Measurements from ENCODE around the gene COL15A1. TPM values are rescaled to one million over a fixed set of nuclear protein-coding genes. Genes with fewer than 3 reads are reported as not detected.

Gene COL15A1
- polyA plus RNA-seq, 1 experiment, result 3.2 TPM

- no peak overlapping the region for H3K4me3 ChIP-seq (ENCODE audit: low read depth, low read length)
- DNase-seq (ENCODE audit: low read depth, low spot score), result no peak
- ChIA-PET POLR2A (interaction anchor here (1.0 to 1.1 kb wide), 2 partner anchors 12 to 14 kb away, joined by 3 to 5 read pairs; no protein-coding TSS in a partner anchor), CTCF (interaction anchor here (2.1 to 4.8 kb wide), 2 partner anchors 27 to 110 kb away, joined by 4 to 31 read pairs; no protein-coding TSS in a partner anchor)
- TF ChIP-seq CTCF (IDR thresholded peaks at IDR 0.05; ENCODE audit: low read depth, low read length), result no peak
- H3K9me3 ChIP-seq (ENCODE audit: control insufficient read depth, insufficient read depth, low read length), result no peaks in the 10 kb centered on the region; the same call in 1 of the 2 replicates
- H3K27me3 ChIP-seq (ENCODE audit: control insufficient read depth, insufficient read depth, low read length), result peaks cover 18% of the 10 kb centered on the region
- no peak overlapping the region for H3K27ac ChIP-seq (ENCODE audit: low read depth, low read length)
Measured at GRCh38 chr9:98971915-98972223, 28.2 kb downstream of the COL15A1 start.

- POLR2A ChIA-PET, result interaction anchor here (0.8 kb wide), 1 partner anchor 11 kb away, joined by 3 read pairs; no protein-coding TSS in a partner anchor
- DNase-seq (ENCODE audit: low read depth, low spot score), result no peak
- H3K9me3 ChIP-seq (ENCODE audit: control insufficient read depth, insufficient read depth, low read length), result no peaks in the 10 kb centered on the region; the same call in 1 of the 2 replicates
- no peak overlapping the region for H3K27ac ChIP-seq (ENCODE audit: low read depth, low read length)
- no peak overlapping the region for H3K4me3 ChIP-seq (ENCODE audit: low read depth, low read length)
- TF ChIP-seq CTCF (IDR thresholded peaks at IDR 0.05; ENCODE audit: low read depth, low read length), result no peak
- H3K27me3 ChIP-seq (ENCODE audit: control insufficient read depth, insufficient read depth, low read length), result peaks cover 19% of the 10 kb centered on the region
- CTCF ChIA-PET, result interaction anchor here (0.5 to 4.8 kb wide), 8 partner anchors 8 to 1425 kb away, joined by 3 to 46 read pairs (median 4); no protein-coding TSS in a partner anchor
Measured at GRCh38 chr9:98972716-98973115, 29.0 kb downstream of the COL15A1 start.

GRCh38 chr9:98973171-98973570 is 29.5 kb downstream of the COL15A1 start:
- CTCF ChIA-PET, result interaction anchor here (0.5 to 4.8 kb wide), 8 partner anchors 9 to 1424 kb away, joined by 3 to 46 read pairs (median 4); no protein-coding TSS in a partner anchor
- H3K9me3 ChIP-seq (ENCODE audit: control insufficient read depth, insufficient read depth, low read length), result no peaks in the 10 kb centered on the region; the same call in 1 of the 2 replicates
- DNase-seq (ENCODE audit: low read depth, low spot score), result no peak
- peaks cover 23% of the 10 kb centered on the region for H3K27me3 ChIP-seq (ENCODE audit: control insufficient read depth, insufficient read depth, low read length)
- H3K4me3 ChIP-seq (ENCODE audit: low read depth, low read length), result no peak overlapping the region
- POLR2A ChIA-PET, result no interaction called here
- TF ChIP-seq CTCF (IDR thresholded peaks at IDR 0.05; ENCODE audit: low read depth, low read length), result no peak
- H3K27ac ChIP-seq (ENCODE audit: low read depth, low read length), result no peak overlapping the region

GRCh38 chr9:98973576-98973975 is 29.9 kb downstream of the COL15A1 start:
- no peak for DNase-seq (ENCODE audit: low read depth, low spot score)
- Histone ChIP-seq H3K9me3 (ENCODE audit: control insufficient read depth, insufficient read depth, low read length) (no peaks in the 10 kb centered on the region; the same call in 1 of the 2 replicates), H3K27me3 (ENCODE audit: control insufficient read depth, insufficient read depth, low read length) (peaks cover 23% of the 10 kb centered on the region), H3K4me3 (ENCODE audit: low read depth, low read length) (no peak overlapping the region), H3K27ac (ENCODE audit: low read depth, low read length) (no peak overlapping the region)
- ChIA-PET POLR2A (no interaction called here), CTCF (interaction anchor here (0.5 to 4.8 kb wide), 11 partner anchors 9 to 1424 kb away, joined by 3 to 46 read pairs (median 4); no protein-coding TSS in a partner anchor)
- TF ChIP-seq CTCF (IDR thresholded peaks at IDR 0.05; ENCODE audit: low read depth, low read length), result no peak

GRCh38 chr9:98974106-98974505 is 30.4 kb downstream of the COL15A1 start:
- no peak for DNase-seq (ENCODE audit: low read depth, low spot score)
- TF ChIP-seq CTCF (IDR thresholded peaks at IDR 0.05; ENCODE audit: low read depth, low read length), result no peak
- peaks cover 23% of the 10 kb centered on the region for H3K27me3 ChIP-seq (ENCODE audit: control insufficient read depth, insufficient read depth, low read length)
- ChIA-PET CTCF (interaction anchor here (0.8 to 4.8 kb wide), 11 partner anchors 9 to 166 kb away, joined by 3 to 46 read pairs (median 11); no protein-coding TSS in a partner anchor), POLR2A (no interaction called here)
- H3K9me3 ChIP-seq (ENCODE audit: control insufficient read depth, insufficient read depth, low read length), result no peaks in the 10 kb centered on the region; the same call in 1 of the 2 replicates
- H3K4me3 ChIP-seq (ENCODE audit: low read depth, low read length), result no peak overlapping the region
- H3K27ac ChIP-seq (ENCODE audit: low read depth, low read length), result no peak overlapping the region

Measured in AG04450 (cell line).